ENCODE data around the gene DAZAP2.
"Not testable (repeated sequence)": the region's sequence is repeated elsewhere in the genome, so short reads cannot be mapped to it uniquely, and the experiment has no call there.

DAZAP2 gene

DNA sequence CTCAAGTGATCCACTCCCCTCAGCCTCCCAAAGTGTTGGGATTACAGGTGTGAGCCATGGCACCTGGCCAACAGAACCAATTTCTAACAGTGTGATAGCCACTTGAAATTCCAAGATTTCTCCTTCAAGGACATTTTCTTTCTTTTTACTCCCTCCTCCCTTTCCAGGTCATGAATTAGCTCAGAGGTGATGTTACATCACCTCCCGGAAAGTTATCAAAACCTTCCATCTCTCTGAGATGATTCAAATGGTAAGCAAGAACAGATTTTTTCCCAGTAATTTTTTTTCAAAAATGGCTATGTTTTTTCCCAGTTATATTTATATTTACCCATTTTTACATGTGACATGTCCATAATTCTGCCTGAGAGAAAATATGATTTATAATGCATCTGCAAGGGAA lies 47.2 kb downstream of the DAZAP2 start:
- no peak for TF ChIP-seq ARNTL (CRISPR knock-in tag; IDR thresholded peaks at IDR 0.05; ENCODE audit: borderline replicate concordance, low read depth)
- no peak for TF ChIP-seq SNAI2 (CRISPR knock-in tag; IDR thresholded peaks at IDR 0.05)
- no peak for TF ChIP-seq ZNF8 (CRISPR knock-in tag; IDR thresholded peaks at IDR 0.05)
- no peak for TF ChIP-seq RARB (CRISPR knock-in tag; IDR thresholded peaks at IDR 0.05)
- TF ChIP-seq ZC3H10 (CRISPR knock-in tag; IDR thresholded peaks at IDR 0.05): no peak
- no peak for TF ChIP-seq OSR1 (CRISPR knock-in tag; IDR thresholded peaks at IDR 0.05)
- no peak for TF ChIP-seq ZNF70 (CRISPR knock-in tag; IDR thresholded peaks at IDR 0.05)
- TF ChIP-seq CSDC2 (CRISPR knock-in tag; IDR thresholded peaks at IDR 0.05): no peak
- TF ChIP-seq TCF4 (CRISPR knock-in tag; IDR thresholded peaks at IDR 0.05; ENCODE audit: borderline replicate concordance): no peak
- TF ChIP-seq, protein P1, sequence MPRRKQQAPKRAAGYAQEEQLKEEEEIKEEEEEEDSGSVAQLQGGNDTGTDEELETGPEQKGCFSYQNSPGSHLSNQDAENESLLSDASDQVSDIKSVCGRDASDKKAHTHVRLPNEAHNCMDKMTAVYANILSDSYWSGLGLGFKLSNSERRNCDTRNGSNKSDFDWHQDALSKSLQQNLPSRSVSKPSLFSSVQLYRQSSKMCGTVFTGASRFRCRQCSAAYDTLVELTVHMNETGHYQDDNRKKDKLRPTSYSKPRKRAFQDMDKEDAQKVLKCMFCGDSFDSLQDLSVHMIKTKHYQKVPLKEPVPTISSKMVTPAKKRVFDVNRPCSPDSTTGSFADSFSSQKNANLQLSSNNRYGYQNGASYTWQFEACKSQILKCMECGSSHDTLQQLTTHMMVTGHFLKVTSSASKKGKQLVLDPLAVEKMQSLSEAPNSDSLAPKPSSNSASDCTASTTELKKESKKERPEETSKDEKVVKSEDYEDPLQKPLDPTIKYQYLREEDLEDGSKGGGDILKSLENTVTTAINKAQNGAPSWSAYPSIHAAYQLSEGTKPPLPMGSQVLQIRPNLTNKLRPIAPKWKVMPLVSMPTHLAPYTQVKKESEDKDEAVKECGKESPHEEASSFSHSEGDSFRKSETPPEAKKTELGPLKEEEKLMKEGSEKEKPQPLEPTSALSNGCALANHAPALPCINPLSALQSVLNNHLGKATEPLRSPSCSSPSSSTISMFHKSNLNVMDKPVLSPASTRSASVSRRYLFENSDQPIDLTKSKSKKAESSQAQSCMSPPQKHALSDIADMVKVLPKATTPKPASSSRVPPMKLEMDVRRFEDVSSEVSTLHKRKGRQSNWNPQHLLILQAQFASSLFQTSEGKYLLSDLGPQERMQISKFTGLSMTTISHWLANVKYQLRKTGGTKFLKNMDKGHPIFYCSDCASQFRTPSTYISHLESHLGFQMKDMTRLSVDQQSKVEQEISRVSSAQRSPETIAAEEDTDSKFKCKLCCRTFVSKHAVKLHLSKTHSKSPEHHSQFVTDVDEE (CRISPR knock-in tag; IDR thresholded peaks at IDR 0.05): no peak
- TF ChIP-seq CSRNP3 (CRISPR knock-in tag; IDR thresholded peaks at IDR 0.05): no peak
- ATAC-seq: no peak

DNA sequence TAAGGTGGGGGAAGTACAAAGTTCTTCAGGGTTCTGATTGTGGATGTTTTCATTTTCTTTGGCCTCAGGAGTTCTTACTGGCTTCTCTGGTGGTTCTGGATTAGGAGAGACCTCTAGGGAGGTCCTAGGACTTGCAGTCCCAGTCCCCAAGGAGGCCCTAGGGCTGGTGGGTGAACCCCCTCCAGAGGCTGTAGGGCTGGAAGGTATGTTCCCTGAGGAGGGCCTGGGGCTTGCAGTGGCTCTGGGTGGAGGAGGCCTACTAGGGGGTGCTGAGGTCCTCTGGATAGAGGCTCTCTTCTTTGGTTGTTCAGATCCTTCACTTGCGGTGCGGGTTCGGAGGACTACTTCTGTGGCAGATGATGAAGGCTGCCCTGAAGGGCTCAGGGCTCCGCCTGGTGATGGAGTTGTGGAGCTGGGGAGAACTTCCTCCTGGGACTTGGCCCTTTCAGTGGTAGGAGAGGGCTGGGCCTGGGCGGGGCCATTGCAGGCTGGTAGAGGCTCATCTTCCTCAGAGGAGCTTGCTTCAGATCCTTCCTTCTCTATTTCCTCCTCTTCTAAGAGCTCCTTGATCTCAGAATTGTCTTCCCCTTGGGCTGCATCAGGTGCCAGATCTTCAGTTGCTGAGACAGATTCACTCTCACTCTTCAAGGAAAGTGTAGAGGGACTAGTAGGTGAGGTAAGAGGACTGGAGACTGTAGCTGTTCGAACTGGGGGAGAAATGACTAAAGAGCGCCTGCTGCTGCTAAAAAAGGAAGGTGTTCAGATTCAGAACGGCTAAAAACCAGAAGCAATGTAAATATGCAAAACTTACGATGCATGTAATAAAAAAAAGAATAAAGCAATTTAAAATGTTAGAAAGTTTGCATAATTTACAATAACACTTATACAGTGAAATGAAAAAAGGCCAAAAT lies 53.2 kb downstream of the DAZAP2 start:
- not testable (repeated sequence) for ATAC-seq
